Raji (cell line): ENCODE results near the gene C22orf39.
A peak's percentile ranks its signal among the peaks of the same experiment; 100 is the strongest.

Source experiments
- POLR2A ChIP-seq: IDR thresholded peaks from 2 replicates; pipeline ENCODE4 v1.6.1; 2011; ENCODE audit warnings: low read depth, low read length, control low read depth; ENCODE audit not compliant: insufficient read depth

C22orf39 gene

GRCh38 chr22:19479355-19480172, 32.1 kb upstream of the C22orf39 start, which contains the start of gene CDC45:
TSS of gene CDC45 (plus strand) at chr22:19479920. CDS start at chr22:19479969, 49 bp downstream.
- peak; percentile 76 for TF ChIP-seq POLR2A

GRCh38 chr22:19478901-19479354, 31.4 kb upstream of the C22orf39 start, which contains the start of gene UFD1:
TSS of gene UFD1 (minus strand) at chr22:19479193. CDS start at chr22:19479085, 108 bp downstream.
- TF ChIP-seq POLR2A: peak; percentile 52

DNA sequence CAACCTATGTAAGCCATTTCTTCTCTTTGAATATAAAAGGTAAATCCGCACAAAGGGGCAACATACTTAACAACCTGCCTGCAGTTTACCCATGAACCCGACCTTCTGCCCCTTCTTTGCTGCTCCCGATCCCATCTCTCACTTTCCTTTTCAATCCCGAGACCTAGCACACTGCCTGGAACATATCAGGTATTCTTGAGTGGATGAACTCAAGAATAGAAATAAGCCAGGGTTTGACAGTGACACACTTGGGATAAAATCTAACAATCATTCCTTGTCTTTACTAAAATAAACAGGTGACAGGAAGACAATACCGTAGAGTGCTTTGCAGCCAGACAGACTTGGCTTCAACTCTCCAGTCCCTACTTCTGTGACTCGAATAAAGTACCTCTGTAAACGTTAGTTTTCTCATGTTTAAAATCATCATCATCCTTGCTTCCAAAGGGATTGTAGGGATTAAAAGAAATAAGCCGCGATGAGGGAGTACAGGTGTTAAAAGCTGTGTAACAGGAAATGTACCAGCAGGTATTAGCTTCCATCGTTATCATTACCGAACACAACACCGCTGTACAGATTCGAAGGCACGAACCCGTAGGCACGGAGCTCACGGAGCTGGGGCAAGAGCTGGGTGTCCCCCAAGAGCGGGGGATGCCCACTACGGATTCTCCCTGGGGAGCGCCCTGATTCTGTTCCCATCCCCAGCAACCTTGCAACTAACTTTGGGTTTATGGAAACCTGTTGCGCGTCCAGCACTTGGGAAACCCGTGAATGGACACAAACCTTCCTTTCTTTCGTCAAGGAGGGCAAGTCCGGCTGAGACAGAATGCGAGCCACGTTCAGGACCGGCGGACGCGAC, 30.8 kb upstream of the C22orf39 start:
- no peak for TF ChIP-seq POLR2A

- TF ChIP-seq POLR2A: no peak
These were observed 30.0 kb upstream of the C22orf39 start for GRCh38 chr22:19477321-19478044.

- no peak for TF ChIP-seq POLR2A
These were observed 28.5 kb upstream of the C22orf39 start for GRCh38 chr22:19476023-19476422.

DNA sequence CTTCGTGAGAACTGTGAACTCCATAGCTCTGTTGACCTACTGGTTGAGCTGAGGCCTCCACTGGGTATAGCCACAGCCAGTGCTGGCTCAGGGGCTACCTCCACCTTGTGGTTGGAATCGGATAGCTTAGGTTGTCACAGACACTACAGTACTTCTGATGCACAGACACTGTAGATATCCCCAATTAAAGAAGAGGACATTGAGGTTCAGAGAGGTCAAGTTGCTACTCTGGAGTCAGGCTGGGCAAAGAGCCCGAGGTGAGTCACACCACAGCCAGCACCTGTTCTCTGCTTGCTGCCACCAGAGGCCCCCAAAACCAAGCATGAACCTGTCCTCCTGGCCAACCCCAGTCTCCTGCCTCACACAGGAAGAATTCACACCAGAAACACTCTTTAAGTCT, 26.1 kb upstream of the C22orf39 start:
- TF ChIP-seq POLR2A: no peak

DNA sequence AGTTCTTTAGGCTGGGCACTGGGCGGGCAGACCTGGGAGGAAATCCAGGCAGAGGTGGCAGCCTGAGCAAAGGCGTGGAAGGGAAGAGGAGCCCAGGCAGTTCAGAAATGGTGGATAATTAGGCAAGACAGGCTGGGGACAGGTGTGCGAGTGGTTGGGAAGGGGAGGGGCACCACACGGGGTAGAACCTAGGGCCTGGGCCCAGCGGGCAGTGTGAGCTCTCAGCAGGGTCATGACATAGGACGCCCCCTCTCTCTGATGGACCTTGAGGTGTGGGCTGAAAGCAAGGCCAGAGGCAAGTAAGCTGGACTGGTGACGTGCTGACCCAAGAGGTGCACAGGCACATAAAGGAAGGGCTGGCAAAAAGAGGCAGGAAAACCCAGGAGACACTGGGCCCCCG, 24.7 kb upstream of the C22orf39 start:
- TF ChIP-seq POLR2A: no peak

DNA sequence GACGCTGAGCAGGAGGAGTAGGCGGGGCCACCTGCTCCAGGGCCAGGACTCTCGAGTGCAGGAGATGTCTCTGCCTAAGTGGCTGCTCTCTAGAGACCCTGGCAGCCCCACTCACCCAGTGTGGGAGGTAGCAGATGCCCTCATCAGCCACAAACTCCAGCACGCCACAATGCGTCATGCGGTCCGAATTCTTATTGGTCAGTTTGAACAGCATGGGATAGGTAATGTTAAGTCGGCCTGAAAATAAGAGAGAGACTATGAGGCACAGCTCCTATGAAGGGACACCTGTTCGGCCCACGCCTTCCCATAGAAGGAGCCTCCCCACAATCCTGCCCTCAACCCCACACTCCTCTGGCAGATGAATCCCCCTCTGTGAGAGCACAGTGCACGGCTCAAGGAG, 24.1 kb upstream of the C22orf39 start:
- TF ChIP-seq POLR2A: no peak

- no peak for TF ChIP-seq POLR2A
These were observed 22.5 kb upstream of the C22orf39 start for GRCh38 chr22:19470010-19470409.

DNA sequence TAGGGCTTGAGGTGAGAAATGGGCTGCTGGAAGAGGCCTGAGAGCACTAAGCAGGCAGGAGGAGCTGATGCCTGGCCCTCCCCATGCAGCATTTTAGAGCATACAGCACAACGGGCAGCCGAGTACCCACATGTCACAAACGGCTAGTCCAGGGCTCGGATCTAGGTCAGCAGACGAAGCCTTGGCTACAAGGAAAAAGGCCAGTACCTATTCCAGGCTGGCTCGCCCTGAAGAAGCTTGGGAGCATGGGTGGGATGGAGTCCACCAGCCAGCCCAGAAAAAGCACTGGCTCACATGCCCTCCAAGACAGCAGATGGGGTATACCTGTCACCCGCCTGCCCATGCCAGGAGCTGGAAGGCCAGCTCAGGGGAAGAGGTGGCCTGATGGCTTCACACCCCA, 21.9 kb upstream of the C22orf39 start:
- TF ChIP-seq POLR2A: no peak

GRCh38 chr22:19467912-19468311, 20.4 kb upstream of the C22orf39 start:
- TF ChIP-seq POLR2A: no peak

GRCh38 chr22:19466848-19467752, 19.6 kb upstream of the C22orf39 start:
- no peak for TF ChIP-seq POLR2A

DNA sequence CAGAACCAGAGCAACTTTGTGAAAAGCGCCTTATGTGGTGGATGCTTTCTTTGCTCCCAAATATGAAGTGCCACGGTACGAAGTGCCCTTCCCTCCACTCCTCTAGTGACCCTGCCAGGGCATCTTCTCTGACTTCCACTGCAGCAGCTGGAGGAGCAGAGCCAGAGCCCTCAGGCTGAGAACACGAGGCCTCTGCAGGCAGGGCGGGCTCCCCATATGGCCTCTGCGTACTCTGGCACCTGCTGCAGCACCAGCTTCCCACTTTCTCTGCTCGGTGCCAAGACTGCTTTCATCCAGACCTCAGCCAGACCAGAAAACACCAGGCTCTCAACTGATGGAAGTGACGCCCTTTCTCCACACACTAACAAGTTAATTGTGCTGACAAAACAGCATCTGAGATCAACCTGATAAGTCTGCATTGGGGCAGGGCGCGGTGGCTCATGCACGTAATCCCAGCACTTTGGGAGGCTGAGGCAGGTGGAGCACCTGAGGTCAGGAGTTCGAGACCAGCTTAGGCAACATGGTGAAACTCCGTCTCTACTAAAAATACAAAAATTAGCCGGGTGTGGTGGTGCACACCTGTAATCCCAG, 18.7 kb upstream of the C22orf39 start:
- no peak for TF ChIP-seq POLR2A

GRCh38 chr22:19464975-19465374, 17.5 kb upstream of the C22orf39 start:
- no peak for TF ChIP-seq POLR2A
